Fibroblast of peridontal ligament (primary cell): ENCODE measurements around the gene CGREF1.

Experiments used
- DNase-seq: peaks from one replicate; pipeline ENCODE4 v3.0.0-alpha.2; 2010; ENCODE audit errors: extremely low read depth

The CGREF1 gene

GRCh38 chr2:27118525-27119329 lies at the start of gene CGREF1:
Gene CGREF1, minus strand, starts transcription at chr2:27119128. Its CDS starts 14,762 bp downstream, at chr2:27104366.
- no peak for DNase-seq

GRCh38 chr2:27164960-27165763 lies 46.2 kb upstream of the CGREF1 start:
- DNase-seq: no peak

DNA sequence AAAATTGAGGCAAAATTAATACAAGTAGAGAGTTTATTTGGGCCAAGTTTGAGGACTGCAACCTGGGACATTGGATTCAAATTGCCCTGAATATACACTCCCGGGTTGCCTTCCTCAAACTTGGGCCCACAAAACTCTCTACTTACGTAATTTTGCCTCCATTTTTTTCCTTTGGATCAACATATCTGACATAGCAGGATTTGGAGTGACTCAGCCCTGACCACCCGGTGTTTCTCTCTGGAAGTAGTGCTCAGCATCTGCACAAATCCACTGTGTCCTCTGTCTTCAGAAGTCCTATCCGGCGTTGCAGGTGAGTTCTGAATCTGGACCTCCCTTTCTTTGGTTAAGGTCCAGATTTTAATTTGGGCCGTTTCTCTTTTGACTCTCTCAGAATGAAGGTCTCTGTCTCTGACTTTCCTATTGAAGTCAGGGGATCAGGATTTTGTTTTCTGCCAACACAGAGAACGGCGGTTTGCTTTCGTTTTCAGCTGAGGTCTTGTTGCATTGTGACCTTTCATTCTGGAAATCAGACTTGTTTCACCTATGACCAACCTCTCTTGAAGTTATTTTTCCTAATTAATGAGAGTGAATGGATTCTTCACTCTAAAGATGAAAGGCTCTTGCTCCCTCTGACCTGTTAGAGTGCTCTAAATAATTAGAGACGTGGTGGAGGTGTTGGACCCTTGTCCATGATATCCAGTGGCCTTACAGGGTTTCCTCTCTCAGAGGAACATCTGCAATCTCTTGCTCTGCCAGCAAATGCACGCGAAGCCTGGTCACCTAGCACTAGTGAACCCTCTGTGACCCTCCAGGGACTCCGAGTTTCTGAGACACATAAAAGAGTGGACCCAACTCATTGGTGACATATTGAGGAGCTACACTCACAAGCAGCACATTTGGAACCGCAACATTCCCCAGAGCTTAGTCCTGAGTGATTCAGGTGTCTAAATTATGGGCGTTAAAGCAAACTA lies 43.5 kb upstream of the CGREF1 start:
- DNase-seq: peak; percentile 47

DNA sequence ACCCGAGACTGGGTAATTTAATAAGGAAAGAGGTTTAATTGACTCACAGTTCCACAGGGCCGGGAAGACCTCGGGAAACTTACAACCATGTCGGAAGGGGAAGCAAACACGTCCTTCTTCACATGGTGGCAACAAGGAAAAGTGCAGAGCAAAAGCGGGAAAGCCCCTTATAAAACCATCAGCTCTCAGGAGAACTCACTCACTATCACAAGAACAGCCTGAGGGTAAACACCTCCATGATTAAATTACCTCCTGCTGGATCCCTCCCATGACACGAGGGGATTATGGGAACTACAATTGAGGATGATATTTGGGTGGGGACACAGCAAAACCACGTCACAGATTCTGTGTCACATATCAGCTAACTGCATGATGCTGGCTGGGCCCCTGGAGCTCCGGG lies 41.3 kb upstream of the CGREF1 start:
- no peak for DNase-seq

DNA sequence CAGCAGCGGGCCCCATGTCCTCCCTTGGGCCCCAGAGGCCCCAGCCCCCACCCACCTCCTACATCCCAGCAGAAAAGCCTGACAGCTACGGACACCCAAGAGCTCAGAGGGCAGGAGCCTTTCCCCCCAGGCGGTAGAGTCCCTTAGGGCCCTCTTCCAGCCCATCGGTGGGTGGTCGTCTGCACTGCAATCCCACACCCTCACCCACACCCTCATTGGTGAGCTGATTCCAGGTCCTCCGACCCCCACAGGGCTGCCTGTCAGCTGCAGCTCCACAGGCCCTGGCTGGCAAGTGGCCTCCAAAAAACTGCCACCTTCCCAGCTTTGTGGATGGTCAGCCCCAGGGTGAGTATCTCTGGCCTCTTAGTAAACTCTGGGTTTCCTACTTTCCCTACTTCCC lies 40.3 kb upstream of the CGREF1 start:
- DNase-seq: no peak

GRCh38 chr2:27158468-27158867 lies 39.5 kb upstream of the CGREF1 start:
- DNase-seq: no peak

DNA sequence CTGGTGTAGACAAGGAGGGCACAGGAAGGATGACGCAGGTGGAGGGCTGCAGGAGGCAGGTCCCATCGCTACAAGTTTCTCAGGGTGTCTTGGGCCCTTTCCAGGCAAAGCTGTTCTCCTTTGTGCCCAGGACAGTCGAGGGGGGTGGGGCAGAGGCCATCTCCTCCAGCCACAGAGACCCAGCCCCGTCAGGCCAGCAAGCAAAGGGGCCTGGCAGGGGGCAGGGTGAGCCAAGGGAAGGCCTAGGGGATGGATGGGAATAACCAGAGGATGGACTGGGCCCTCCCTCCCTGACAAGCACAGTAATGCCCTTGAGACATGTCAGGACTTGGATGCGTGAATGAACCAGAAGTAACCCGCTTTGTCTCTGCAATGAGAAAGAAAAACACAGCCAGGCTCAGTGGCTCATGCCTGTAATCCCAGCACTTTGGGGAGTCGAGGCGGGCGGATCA lies 36.2 kb upstream of the CGREF1 start:
- DNase-seq: no peak

DNA sequence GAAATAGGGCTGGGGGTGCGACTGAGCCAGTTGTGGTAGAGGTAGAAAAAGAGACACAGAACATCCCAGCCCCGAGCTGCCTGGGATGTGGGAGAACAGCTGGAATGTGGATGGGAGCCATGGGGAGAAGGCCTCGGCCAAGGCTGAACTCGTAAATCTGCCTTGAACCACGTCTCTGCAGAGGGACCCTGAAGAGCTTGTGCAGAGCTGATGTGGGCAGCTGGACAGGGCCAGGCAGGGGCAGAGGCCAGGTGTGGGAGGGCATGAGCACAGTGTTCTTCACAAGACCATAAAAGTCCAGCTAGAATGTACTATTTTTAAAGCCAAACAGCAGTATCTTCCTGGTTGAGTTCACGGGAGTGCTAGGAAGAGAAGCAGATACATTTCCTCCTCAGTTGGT lies 35.6 kb upstream of the CGREF1 start:
- no peak for DNase-seq

GRCh38 chr2:27152796-27153464 lies 34.0 kb upstream of the CGREF1 start:
- no peak for DNase-seq

- DNase-seq: no peak
These were observed 33.3 kb upstream of the CGREF1 start for GRCh38 chr2:27152102-27152795.

GRCh38 chr2:27150639-27151230 lies 31.8 kb upstream of the CGREF1 start:
- DNase-seq: no peak

DNA sequence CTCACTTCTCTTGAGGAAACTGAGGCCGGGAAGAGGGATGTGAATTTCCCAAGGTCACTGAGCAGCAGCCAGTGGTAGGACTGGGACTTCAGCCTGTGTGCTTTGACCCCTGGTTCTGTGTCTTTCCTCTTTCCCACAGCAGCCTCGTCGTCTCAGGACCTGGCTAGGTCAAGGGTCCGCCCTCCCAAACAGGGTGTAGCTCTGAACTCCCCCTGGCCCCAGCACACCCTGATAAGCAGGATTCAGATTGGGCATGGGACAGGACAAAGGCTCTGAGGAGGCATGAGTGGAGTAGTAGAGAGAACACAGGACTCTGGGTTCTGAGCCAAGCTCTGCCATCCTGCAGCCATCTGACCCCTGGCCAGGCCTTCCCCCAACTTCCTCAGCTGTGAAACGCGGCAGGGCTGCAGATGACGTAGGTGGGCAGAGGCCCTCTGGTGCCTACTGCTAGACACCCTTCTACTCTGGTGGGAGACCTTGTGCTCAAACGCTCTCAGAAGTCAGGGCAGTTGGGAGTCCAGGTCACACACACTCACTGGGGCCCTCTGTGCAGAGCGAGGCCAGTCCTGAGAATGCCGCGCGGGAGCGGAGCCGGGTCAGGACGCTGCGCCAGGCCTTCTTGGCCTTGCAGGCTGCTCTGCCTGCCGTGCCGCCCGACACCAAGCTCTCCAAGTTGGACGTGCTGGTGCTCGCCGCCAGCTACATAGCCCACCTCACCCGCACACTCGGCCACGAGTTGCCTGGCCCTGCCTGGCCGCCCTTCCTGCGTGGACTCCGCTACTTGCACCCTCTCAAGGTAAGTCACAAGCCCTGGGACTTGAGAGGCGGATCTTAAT lies 30.9 kb upstream of the CGREF1 start:
- no peak for DNase-seq

DNA sequence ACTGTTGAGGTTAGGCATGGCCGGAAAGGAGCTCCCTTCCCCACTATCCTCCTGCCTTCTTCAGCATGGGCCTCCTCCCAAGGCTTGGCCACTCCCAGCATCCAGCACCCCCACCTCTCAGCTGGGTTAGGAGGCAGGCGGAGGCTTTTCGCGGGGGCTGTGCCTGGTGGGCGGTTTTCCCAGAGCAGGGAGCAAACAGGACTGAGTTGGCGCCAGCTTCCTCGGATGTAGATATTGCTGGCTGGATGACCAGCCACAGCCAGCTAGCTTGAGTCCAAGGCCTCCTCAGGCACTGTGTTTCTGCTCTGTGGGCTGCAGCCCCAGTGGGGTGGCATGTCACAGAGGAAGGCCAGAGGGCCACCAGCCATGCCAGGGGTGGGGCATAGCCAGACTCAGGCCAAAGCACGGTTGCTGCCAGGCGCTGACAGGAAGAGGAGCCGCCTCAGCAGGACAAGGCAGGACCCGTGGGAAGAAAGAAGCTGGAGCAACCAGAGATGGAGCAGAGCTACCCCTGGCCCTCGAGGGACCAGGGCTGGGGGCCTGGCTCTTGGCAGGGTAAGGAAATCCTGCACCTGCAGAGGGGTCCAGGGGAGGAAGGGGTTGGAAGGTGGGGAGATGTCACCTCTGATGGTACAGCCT lies 30.0 kb upstream of the CGREF1 start, which contains the start of gene TCF23:
TCF23 (plus strand) TSS at position 204 of the 639 bp plus-strand sequence; CDS start at position 334, 130 bp downstream.
- DNase-seq: no peak

DNA sequence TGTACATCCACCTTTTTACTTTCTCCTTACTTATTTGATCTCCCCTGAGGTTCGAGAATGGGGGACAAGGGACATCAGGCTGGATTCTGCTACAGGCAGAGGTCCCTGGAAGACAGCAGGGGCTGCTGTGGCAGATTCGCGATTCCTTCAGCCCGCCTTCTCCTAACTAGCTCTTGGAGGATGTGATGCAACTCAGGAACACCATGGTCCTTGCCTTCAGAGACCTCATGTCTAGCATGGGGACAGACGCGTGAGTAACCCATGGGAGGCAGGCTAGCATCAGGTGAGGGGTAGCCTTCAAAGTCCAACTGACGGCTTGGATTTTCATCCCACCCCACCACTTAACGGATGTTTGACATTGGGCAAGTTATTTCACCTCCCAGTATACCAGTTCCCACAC lies 29.0 kb upstream of the CGREF1 start:
- no peak for DNase-seq

GRCh38 chr2:27145682-27146081 lies 26.8 kb upstream of the CGREF1 start:
- DNase-seq: no peak

DNA sequence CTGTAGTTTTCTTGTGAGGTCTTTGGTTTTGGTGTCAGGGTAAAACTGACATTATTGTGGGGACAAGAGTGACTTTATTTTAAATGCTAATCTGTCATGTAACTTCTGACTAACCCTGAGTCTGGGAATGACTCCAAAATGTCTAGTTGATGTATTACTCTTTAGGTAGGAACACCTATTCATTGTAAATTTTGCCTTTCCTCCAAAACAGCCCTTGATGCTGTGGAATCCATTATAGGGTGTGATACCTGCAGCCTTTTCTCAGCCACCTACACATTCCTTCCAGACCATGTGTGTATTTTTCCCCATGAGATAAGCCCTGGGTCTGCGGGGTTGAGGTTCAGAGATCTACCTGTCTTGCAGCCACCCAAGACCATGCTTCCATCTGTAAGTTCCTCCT lies 24.4 kb upstream of the CGREF1 start:
- DNase-seq: no peak

- DNase-seq: no peak
These were observed 20.4 kb upstream of the CGREF1 start, which contains the start of gene PRR30 for GRCh38 chr2:27139310-27139709. Gene PRR30, minus strand, starts transcription at chr2:27139410. Its CDS starts 1,081 bp downstream, at chr2:27138329.

DNA sequence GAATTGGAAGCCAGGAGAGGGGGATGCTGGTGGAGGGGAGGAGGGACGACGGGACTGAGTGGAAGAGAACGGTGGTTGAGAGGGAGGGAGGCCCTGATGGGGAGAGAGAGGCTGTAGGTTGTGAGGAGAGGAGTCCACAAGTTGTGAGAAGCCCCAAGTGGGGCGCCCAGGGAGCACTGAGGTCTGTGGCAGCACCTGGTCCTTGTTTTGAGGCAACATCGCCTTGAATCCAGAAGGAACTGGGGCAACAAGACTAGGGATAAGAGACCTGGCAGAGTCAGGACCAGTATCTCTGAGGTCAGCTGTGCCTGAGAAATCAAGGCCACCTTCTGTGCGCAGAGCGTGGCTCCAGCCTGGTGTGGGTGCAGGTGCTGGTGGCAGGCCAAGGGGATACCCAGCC lies 19.2 kb upstream of the CGREF1 start:
- no peak for DNase-seq
